IPS-20b (cell line): ENCODE measurements around the gene SCN4A.

Source experiments
- H3K27ac ChIP-seq: one replicate; pipeline ENCODE4 v1.5.1; 2013; ENCODE audit warnings: low read length
- H3K27me3 ChIP-seq: 2 replicates; pipeline ENCODE4 v1.6.1; 2013; ENCODE audit warnings: mild to moderate bottlenecking, low read length, inconsistent platforms; ENCODE audit not compliant: insufficient read depth
- H3K36me3 ChIP-seq: 2 replicates; pipeline ENCODE4 v1.6.1; 2013; ENCODE audit warnings: low read depth, mild to moderate bottlenecking, inconsistent platforms, low read length, moderate library complexity; ENCODE audit not compliant: insufficient read depth
- H3K4me1 ChIP-seq: 2 replicates; pipeline ENCODE4 v1.6.1; 2013; ENCODE audit warnings: mild to moderate bottlenecking, control low read depth, inconsistent platforms, low read length, moderate library complexity; ENCODE audit not compliant: insufficient read depth
- H3K4me3 ChIP-seq: 2 replicates; pipeline ENCODE4 v1.5.1; 2013; ENCODE audit warnings: mild to moderate bottlenecking, low read length, inconsistent platforms
- H3K9ac ChIP-seq: 2 replicates; pipeline ENCODE4 v1.6.1; 2013; ENCODE audit warnings: low read depth, mild to moderate bottlenecking, inconsistent platforms, low read length, moderate library complexity
- H3K9me3 ChIP-seq: 2 replicates; pipeline ENCODE4 v1.6.1; 2013; ENCODE audit warnings: mild to moderate bottlenecking, low read depth, low read length, inconsistent platforms; ENCODE audit not compliant: insufficient read depth

SCN4A gene

GRCh38 chr17:63937319-63937718, 35.4 kb downstream of the SCN4A start:
- Histone ChIP-seq H3K4me3 (no peak overlapping the region), H3K9me3 (no peaks in the 10 kb centered on the region), H3K4me1 (no peaks in the 10 kb centered on the region), H3K27me3 (no peaks in the 10 kb centered on the region), H3K9ac (no peak overlapping the region), H3K36me3 (no peaks in the 10 kb centered on the region), H3K27ac (no peak overlapping the region)

- Histone ChIP-seq H3K4me1 (no peaks in the 10 kb centered on the region; the same call in 1 of the 2 replicates), H3K36me3 (no peaks in the 10 kb centered on the region), H3K9me3 (no peaks in the 10 kb centered on the region), H3K4me3 (no peak overlapping the region), H3K9ac (no peak overlapping the region), H3K27ac (no peak overlapping the region), H3K27me3 (no peaks in the 10 kb centered on the region)
These were observed 38.3 kb downstream of the SCN4A start for GRCh38 chr17:63934183-63935112.

GRCh38 chr17:63933598-63933997, 39.1 kb downstream of the SCN4A start:
- Histone ChIP-seq H3K4me1 (no peaks in the 10 kb centered on the region; the same call in 1 of the 2 replicates), H3K36me3 (no peaks in the 10 kb centered on the region), H3K9me3 (no peaks in the 10 kb centered on the region), H3K4me3 (no peak overlapping the region), H3K27me3 (no peaks in the 10 kb centered on the region), H3K9ac (no peak overlapping the region), H3K27ac (no peak overlapping the region)

- H3K9ac ChIP-seq, result no peak overlapping the region
- H3K4me1 ChIP-seq, result no peaks in the 10 kb centered on the region; the same call in 1 of the 2 replicates
- no peak overlapping the region for H3K4me3 ChIP-seq
- no peak overlapping the region for H3K27ac ChIP-seq
- H3K9me3 ChIP-seq, result no peaks in the 10 kb centered on the region
- no peaks in the 10 kb centered on the region for H3K36me3 ChIP-seq
- no peaks in the 10 kb centered on the region for H3K27me3 ChIP-seq
These were observed 40.0 kb downstream of the SCN4A start for GRCh38 chr17:63932721-63933120.

GRCh38 chr17:63931981-63932561, 40.6 kb downstream of the SCN4A start, which contains the start of gene CD79B:
Gene CD79B (minus strand): TSS chr17:63932331. CDS start chr17:63932261, 70 bp downstream.
- no peaks in the 10 kb centered on the region for H3K9me3 ChIP-seq
- no peak within 1 kb of the TSS for H3K9ac ChIP-seq
- no peak within 1 kb of the TSS for H3K4me3 ChIP-seq
- H3K27me3 ChIP-seq, result no peaks in the 10 kb centered on the region
- H3K4me1 ChIP-seq, result no peaks in the 10 kb centered on the region; the same call in 1 of the 2 replicates
- no peaks in the 10 kb centered on the region for H3K36me3 ChIP-seq
- H3K27ac ChIP-seq, result no peak within 1 kb of the TSS

- no peaks in the 10 kb centered on the region for H3K36me3 ChIP-seq
- H3K27ac ChIP-seq, result no peak overlapping the region
- no peak overlapping the region for H3K4me3 ChIP-seq
- H3K9ac ChIP-seq, result no peak overlapping the region
- no peaks in the 10 kb centered on the region; the same call in 1 of the 2 replicates for H3K4me1 ChIP-seq
- H3K9me3 ChIP-seq, result no peaks in the 10 kb centered on the region
- H3K27me3 ChIP-seq, result no peaks in the 10 kb centered on the region
These were observed 41.7 kb downstream of the SCN4A start for GRCh38 chr17:63930951-63931575.

GRCh38 chr17:63929860-63930766, 42.6 kb downstream of the SCN4A start:
- Histone ChIP-seq H3K4me3 (no peak overlapping the region), H3K36me3 (no peaks in the 10 kb centered on the region), H3K9ac (no peak overlapping the region), H3K9me3 (no peaks in the 10 kb centered on the region), H3K27ac (no peak overlapping the region), H3K4me1 (no peaks in the 10 kb centered on the region; the same call in 1 of the 2 replicates), H3K27me3 (no peaks in the 10 kb centered on the region)

GRCh38 chr17:63928966-63929695, 43.6 kb downstream of the SCN4A start:
- Histone ChIP-seq H3K4me1 (no peaks in the 10 kb centered on the region; the same call in 1 of the 2 replicates), H3K27ac (no peak overlapping the region), H3K9me3 (no peaks in the 10 kb centered on the region), H3K27me3 (no peaks in the 10 kb centered on the region), H3K9ac (no peak overlapping the region), H3K36me3 (no peaks in the 10 kb centered on the region), H3K4me3 (no peak overlapping the region)

- Histone ChIP-seq H3K4me3 (no peak overlapping the region), H3K9ac (no peak overlapping the region), H3K27me3 (no peaks in the 10 kb centered on the region), H3K4me1 (no peaks in the 10 kb centered on the region; the same call in 1 of the 2 replicates), H3K9me3 (no peaks in the 10 kb centered on the region), H3K27ac (no peak overlapping the region), H3K36me3 (no peaks in the 10 kb centered on the region)
These were observed 44.5 kb downstream of the SCN4A start for GRCh38 chr17:63928172-63928666.

- Histone ChIP-seq H3K4me1 (no peaks in the 10 kb centered on the region; the same call in 1 of the 2 replicates), H3K4me3 (no peak overlapping the region), H3K9me3 (no peaks in the 10 kb centered on the region), H3K36me3 (no peaks in the 10 kb centered on the region), H3K27me3 (no peaks in the 10 kb centered on the region), H3K27ac (no peak overlapping the region), H3K9ac (no peak overlapping the region)
These were observed 45.1 kb downstream of the SCN4A start for GRCh38 chr17:63927464-63928171.
